Activated naive CD4-positive, alpha-beta T cell treated with anti-CD3 and anti-CD28 coated beads, Interleukin-2, amount 10 ng/mL, durations not matched to agents 7 days and 5 days (primary cell): ENCODE measurements around the gene PTRHD1.

ENCODE experiments used
- CTCF ChIA-PET: fragments of 350-600 bp; sonication (Branson Sonifier 250); formaldehyde crosslinking; loops from one replicate; lab custom pipeline; 2021; ENCODE audit warnings: antibody characterized with exemption; lab: Charles Lee
- DNase-seq: peaks from one replicate; pipeline ENCODE4 v3.0.0-alpha.2; 2020
- H3K27ac Mint-ChIP-seq: one replicate; pipeline ENCODE4 v1.8.0; 2021; ENCODE audit warnings: mild to moderate bottlenecking, moderate library complexity, mixed read lengths
- H3K27me3 Mint-ChIP-seq: one replicate; pipeline ENCODE4 v1.8.0; 2021; ENCODE audit warnings: mild to moderate bottlenecking, mixed read lengths
- H3K36me3 Mint-ChIP-seq: one replicate; pipeline ENCODE4 v1.8.0; 2021; ENCODE audit warnings: mixed read lengths
- H3K4me1 Mint-ChIP-seq: one replicate; pipeline ENCODE4 v1.8.0; 2021; ENCODE audit warnings: mixed read lengths
- H3K4me3 Mint-ChIP-seq: one replicate; pipeline ENCODE4 v1.8.0; 2021; ENCODE audit warnings: mild to moderate bottlenecking, moderate library complexity, mixed read lengths
- H3K9me3 Mint-ChIP-seq: one replicate; pipeline ENCODE4 v1.8.0; 2021; ENCODE audit warnings: mixed read lengths

PTRHD1 gene

DNA sequence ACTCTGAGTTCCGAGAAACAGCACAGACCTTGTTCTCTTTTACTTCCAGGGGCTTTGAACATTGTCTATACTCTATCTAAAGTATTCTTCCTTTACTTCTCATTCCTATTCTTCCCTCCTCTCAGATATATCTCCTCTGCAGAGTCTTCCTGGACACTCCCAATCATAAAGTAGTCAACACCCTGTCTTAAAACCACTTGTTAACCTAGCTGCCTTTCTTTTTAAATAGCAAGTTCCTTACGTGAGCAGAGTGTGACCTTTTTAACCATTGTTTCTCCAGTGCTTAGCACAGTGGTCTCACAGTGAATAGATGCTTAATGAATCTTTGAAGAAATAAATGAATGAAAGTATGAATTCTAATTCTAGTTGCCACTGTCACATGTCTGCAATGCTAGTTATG is 47.4 kb downstream of the PTRHD1 start:
- no peak overlapping the region for H3K27ac Mint-ChIP-seq
- no peak for DNase-seq
- H3K4me3 Mint-ChIP-seq: no peak overlapping the region

DNA sequence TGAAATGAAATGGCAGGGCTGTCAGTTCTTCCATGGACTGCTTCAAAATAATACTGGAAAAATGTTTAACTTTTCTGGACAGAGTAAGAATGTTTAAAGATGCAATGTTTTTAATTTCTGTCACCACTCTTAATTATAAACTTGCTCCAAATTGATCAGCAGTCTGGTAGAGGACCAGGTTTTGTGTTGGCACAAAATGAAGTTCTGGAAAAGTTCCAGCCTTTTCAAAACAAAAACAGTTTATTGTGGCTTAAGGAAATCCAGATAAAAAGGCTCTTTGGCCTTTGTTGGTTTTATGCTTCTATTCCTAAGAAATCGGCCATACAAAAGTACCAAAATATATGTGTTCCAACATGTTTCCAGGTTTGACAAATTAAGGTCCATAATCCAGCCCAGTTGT is 48.8 kb downstream of the PTRHD1 start:
- CTCF ChIA-PET: no interaction called here
- H3K4me3 Mint-ChIP-seq: no peak overlapping the region
- H3K36me3 Mint-ChIP-seq: peaks cover 13% of the 10 kb centered on the region
- H3K9me3 Mint-ChIP-seq: no peaks in the 10 kb centered on the region
- DNase-seq: no peak
- peaks cover 8% of the 10 kb centered on the region for H3K4me1 Mint-ChIP-seq
- H3K27me3 Mint-ChIP-seq: no peaks in the 10 kb centered on the region
- H3K27ac Mint-ChIP-seq: no peak overlapping the region

More for the DNA sequence above, 47.4 kb downstream of the PTRHD1 start:
- Mint-ChIP-seq H3K9me3 (no peaks in the 10 kb centered on the region), H3K36me3 (peaks cover 13% of the 10 kb centered on the region), H3K27me3 (no peaks in the 10 kb centered on the region), H3K4me1 (peaks cover 8% of the 10 kb centered on the region)
- CTCF ChIA-PET: no interaction called here

DNA sequence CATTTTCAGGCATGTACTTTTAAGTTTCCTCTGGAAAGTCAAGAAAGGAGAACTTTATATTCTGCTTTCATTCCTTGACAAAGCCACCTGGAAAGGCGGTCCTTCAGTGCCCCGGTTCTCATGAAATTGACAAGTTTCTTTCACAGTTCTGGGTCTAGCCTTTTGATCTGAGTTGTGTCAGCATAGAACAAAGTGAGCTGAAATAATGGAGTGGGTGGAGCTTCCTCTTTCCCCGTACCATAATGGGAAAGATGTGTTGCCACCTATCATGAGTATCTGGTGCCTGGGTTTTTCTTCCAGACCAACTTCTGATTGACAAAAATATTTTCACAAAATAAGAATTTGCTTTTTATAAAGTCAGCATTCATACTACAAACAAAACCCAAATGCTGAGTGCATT is 49.3 kb downstream of the PTRHD1 start:
- H3K36me3 Mint-ChIP-seq: peaks cover 13% of the 10 kb centered on the region
- peaks cover 8% of the 10 kb centered on the region for H3K4me1 Mint-ChIP-seq
- CTCF ChIA-PET: no interaction called here
- no peaks in the 10 kb centered on the region for H3K9me3 Mint-ChIP-seq
- no peak for DNase-seq
- no peak overlapping the region for H3K27ac Mint-ChIP-seq
- no peaks in the 10 kb centered on the region for H3K27me3 Mint-ChIP-seq
- H3K4me3 Mint-ChIP-seq: no peak overlapping the region

DNA sequence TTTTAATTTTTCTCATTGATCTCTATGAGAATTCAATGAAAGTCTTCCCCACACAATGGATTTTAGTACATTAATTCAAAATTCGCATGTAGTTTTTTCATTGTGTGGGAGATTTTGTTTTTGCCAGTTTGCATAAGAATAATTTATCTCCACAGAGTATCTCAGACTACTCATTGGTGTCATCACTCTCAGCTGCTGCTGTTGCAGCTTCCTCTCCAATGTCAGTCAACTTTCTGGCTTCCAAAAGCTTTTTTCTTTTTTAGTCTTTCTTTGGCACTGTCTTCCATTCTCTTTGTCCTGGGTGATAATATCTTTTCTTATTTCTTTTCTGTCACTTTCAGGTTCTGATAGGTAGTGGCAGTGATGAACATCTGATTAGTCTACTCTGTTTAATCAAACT is 50.5 kb downstream of the PTRHD1 start:
- CTCF ChIA-PET: interaction anchor here (1.0 kb wide), 1 partner anchor 11 kb away, joined by 3 read pairs; no protein-coding TSS in a partner anchor
- Mint-ChIP-seq H3K4me3 (no peak overlapping the region), H3K27ac (no peak overlapping the region), H3K27me3 (no peaks in the 10 kb centered on the region), H3K36me3 (peaks cover 13% of the 10 kb centered on the region), H3K9me3 (no peaks in the 10 kb centered on the region), H3K4me1 (peaks cover 8% of the 10 kb centered on the region)
- DNase-seq: no peak

GRCh38 chr2:24740142-24740541 is 53.0 kb downstream of the PTRHD1 start:
- no peak overlapping the region for H3K4me3 Mint-ChIP-seq
- no peaks in the 10 kb centered on the region for H3K27me3 Mint-ChIP-seq
- peaks cover 8% of the 10 kb centered on the region for H3K4me1 Mint-ChIP-seq
- peaks cover 8% of the 10 kb centered on the region for H3K36me3 Mint-ChIP-seq
- no peak overlapping the region for H3K27ac Mint-ChIP-seq
- DNase-seq: no peak
- no peaks in the 10 kb centered on the region for H3K9me3 Mint-ChIP-seq
- CTCF ChIA-PET: no interaction called here
